Loucy (cell line): ENCODE results near the gene CLDN22.

Source experiments
- H2AFZ ChIP-seq: fragments of 200-600 bp; sonication (generic); 2 replicates; pipeline ENCODE4 v1.6.0; 2016; ENCODE audit warnings: antibody characterized with exemption, mild to moderate bottlenecking, low read length, moderate library complexity
- H3F3A ChIP-seq: fragments of 200-600 bp; 2 replicates; pipeline ENCODE4 v1.6.0; 2016; ENCODE audit warnings: antibody characterized with exemption, low read depth, mild to moderate bottlenecking
- H3K27me3 ChIP-seq: fragments of 200-600 bp; sonication (generic); 2 replicates; pipeline ENCODE4 v1.6.1; 2014; ENCODE audit warnings: low read length, mild to moderate bottlenecking; ENCODE audit not compliant: insufficient read depth, poor library complexity, severe bottlenecking
- H3K36me3 ChIP-seq: fragments of 200-600 bp; sonication (generic); 2 replicates; pipeline ENCODE4 v1.6.1; 2016; ENCODE audit warnings: low read length; ENCODE audit not compliant: insufficient read depth
- H3K4me1 ChIP-seq: fragments of 200-600 bp; sonication (generic); 2 replicates; pipeline ENCODE4 v1.5.1; 2014; ENCODE audit warnings: low read length, mild to moderate bottlenecking; ENCODE audit not compliant: insufficient read depth, poor library complexity, severe bottlenecking
- H3K4me2 ChIP-seq: fragments of 200-600 bp; sonication (generic); 2 replicates; pipeline ENCODE4 v1.6.0; 2014; ENCODE audit warnings: antibody characterized with exemption, low read length, low read depth, mild to moderate bottlenecking; ENCODE audit not compliant: poor library complexity, severe bottlenecking
- H3K4me3 ChIP-seq: fragments of 200-600 bp; sonication (generic); 2 replicates; pipeline ENCODE4 v1.5.1; 2014; ENCODE audit warnings: low read length, mild to moderate bottlenecking, mixed read lengths; ENCODE audit not compliant: poor library complexity, severe bottlenecking
- H3K79me2 ChIP-seq: fragments of 200-600 bp; sonication (generic); 2 replicates; pipeline ENCODE4 v1.6.1; 2014; ENCODE audit warnings: low read length; ENCODE audit not compliant: insufficient read depth
- H3K9ac ChIP-seq: fragments of 200-600 bp; sonication (generic); 2 replicates; pipeline ENCODE4 v1.6.0; 2014; ENCODE audit warnings: mild to moderate bottlenecking, low read depth, low read length, moderate library complexity; ENCODE audit not compliant: poor library complexity, severe bottlenecking
- H3K9me2 ChIP-seq: fragments of 200-600 bp; sonication (generic); replicated peaks from 2 replicates; pipeline ENCODE4 v1.6.1; 2016; ENCODE audit warnings: low read depth, low read length, mixed read lengths
- H3K9me3 ChIP-seq: fragments of 200-600 bp; sonication (generic); 2 replicates; pipeline ENCODE4 v1.6.1; 2014; ENCODE audit warnings: mild to moderate bottlenecking, antibody characterized with exemption, low read length, low read depth; ENCODE audit not compliant: insufficient read depth
- H4K20me1 ChIP-seq: fragments of 200-600 bp; sonication (generic); 2 replicates; pipeline ENCODE4 v1.6.0; 2014; ENCODE audit warnings: antibody characterized with exemption, low read length, mild to moderate bottlenecking; ENCODE audit not compliant: insufficient read depth, poor library complexity, severe bottlenecking
- CTCF ChIP-seq: fragments of 200-600 bp; sonication (generic); conservative IDR thresholded peaks from 2 replicates; pipeline ENCODE4 v1.5.1; 2014; ENCODE audit warnings: mild to moderate bottlenecking, antibody characterized with exemption, low read length
- EZH2phosphoT487 ChIP-seq: fragments of 200-600 bp; IDR thresholded peaks from 2 replicates; pipeline ENCODE4 v1.6.1; 2018; ENCODE audit warnings: antibody characterized with exemption, mild to moderate bottlenecking, moderate library complexity, borderline replicate concordance

The CLDN22 gene

GRCh38 chr4:183356173-183356830 is 36.2 kb upstream of the CLDN22 start:
- Histone ChIP-seq H3F3A (no peaks in the 10 kb centered on the region), H3K9me3 (no peaks in the 10 kb centered on the region), H3K4me3 (no peak overlapping the region), H3K27me3 (no peaks in the 10 kb centered on the region), H3K4me1 (no peaks in the 10 kb centered on the region), H2AFZ (no peak overlapping the region), H3K9me2 (no peaks in the 10 kb centered on the region), H3K79me2 (no peaks in the 10 kb centered on the region), H3K9ac (no peak overlapping the region), H3K36me3 (no peaks in the 10 kb centered on the region), H3K4me2 (no peak overlapping the region), H4K20me1 (no peaks in the 10 kb centered on the region)
- TF ChIP-seq CTCF (no peak), EZH2phosphoT487 (no peak)

GRCh38 chr4:183355405-183355804 is 35.3 kb upstream of the CLDN22 start:
- Histone ChIP-seq H3K4me2 (no peak overlapping the region), H3K4me3 (no peak overlapping the region), H3K27me3 (no peaks in the 10 kb centered on the region), H3K36me3 (no peaks in the 10 kb centered on the region), H3K79me2 (no peaks in the 10 kb centered on the region), H4K20me1 (no peaks in the 10 kb centered on the region), H3K9me3 (no peaks in the 10 kb centered on the region), H3K4me1 (no peaks in the 10 kb centered on the region), H3F3A (no peaks in the 10 kb centered on the region), H2AFZ (no peak overlapping the region), H3K9ac (no peak overlapping the region), H3K9me2 (no peaks in the 10 kb centered on the region)
- TF ChIP-seq EZH2phosphoT487 (no peak), CTCF (no peak)

- Histone ChIP-seq H3K9me3 (no peaks in the 10 kb centered on the region), H3K4me3 (no peak overlapping the region), H3K4me1 (no peaks in the 10 kb centered on the region), H3K4me2 (no peak overlapping the region), H3K79me2 (no peaks in the 10 kb centered on the region), H2AFZ (no peak overlapping the region), H3K36me3 (no peaks in the 10 kb centered on the region), H3K9ac (no peak overlapping the region), H3K9me2 (no peaks in the 10 kb centered on the region), H4K20me1 (no peaks in the 10 kb centered on the region), H3F3A (no peaks in the 10 kb centered on the region), H3K27me3 (no peaks in the 10 kb centered on the region)
- TF ChIP-seq CTCF (no peak), EZH2phosphoT487 (no peak)
Observed at GRCh38 chr4:183354219-183354618, 34.1 kb upstream of the CLDN22 start.
